BLaER1 treated with 17β-estradiol and CSF1 and Interleukin-3, amounts not matched to agents 10 nM and 100 nM (cell line): ENCODE data around the gene IQCN.
A peak's percentile ranks its signal among the peaks of the same experiment; 100 is the strongest.

ENCODE experiments used
- H3K27ac ChIP-seq, 11 experiments: shearing (Covaris generic); formaldehyde crosslinking; 2 replicates each; pipeline ENCODE4 v1.8.1; 2022
- H3K27me3 ChIP-seq, 11 experiments: shearing (Covaris generic); formaldehyde crosslinking; 2 replicates each; pipeline ENCODE4 v1.8.1; 2022
- H3K36me3 ChIP-seq, 11 experiments: shearing (Covaris generic); formaldehyde crosslinking; 2 replicates each; pipeline ENCODE4 v1.8.1; 2022
- H3K4me1 ChIP-seq, 10 experiments: shearing (Covaris generic); formaldehyde crosslinking; 2 replicates each; pipeline ENCODE4 v1.8.1; 2022
- H3K4me2 ChIP-seq, 11 experiments: shearing (Covaris generic); formaldehyde crosslinking; 2 replicates each; pipeline ENCODE4 v1.8.1; 2022
- H3K4me3 ChIP-seq, 10 experiments: shearing (Covaris generic); formaldehyde crosslinking; 2 replicates each; pipeline ENCODE4 v1.8.1; 2022
- H3K9ac ChIP-seq, 11 experiments: shearing (Covaris generic); formaldehyde crosslinking; 2 replicates each; pipeline ENCODE4 v1.8.1; 2022
- H3K9me3 ChIP-seq, 11 experiments: shearing (Covaris generic); formaldehyde crosslinking; replicated peaks in 1 of 11; 2 replicates each; pipeline ENCODE4 v1.8.1; 2022
- H4K20me1 ChIP-seq, 11 experiments: shearing (Covaris generic); formaldehyde crosslinking; 2 replicates each; pipeline ENCODE4 v1.8.1; 2022
- Cebpa-rat ChIP-seq, 11 experiments: shearing (Covaris generic); IDR thresholded peaks; 2 replicates each; pipeline ENCODE4 v1.8.1; 2022

The IQCN gene

DNA sequence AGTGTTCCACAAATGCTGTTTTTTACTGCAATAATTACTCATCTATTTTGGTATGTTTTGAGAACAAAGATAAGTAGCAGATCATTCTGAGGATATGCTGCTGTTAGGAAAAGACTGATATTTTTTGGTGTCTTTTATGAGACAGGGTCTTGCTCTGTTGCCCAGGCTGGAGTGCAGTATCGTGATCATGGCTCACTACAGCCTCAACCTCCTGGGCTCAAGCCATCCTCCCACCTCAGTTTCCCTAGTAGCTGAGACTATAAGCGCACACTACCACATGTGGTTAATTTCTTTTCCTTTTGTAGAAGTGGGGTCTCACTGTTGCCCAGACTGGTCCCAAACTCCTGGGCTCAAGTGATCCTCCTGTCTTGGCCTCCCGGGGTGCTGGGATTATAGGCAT is 39.1 kb upstream of the IQCN start:
- Histone ChIP-seq H3K4me2 (no peak overlapping the region), H3K9ac (peak overlapping the region in 4 of 11 experiments; percentile 38 to 41 (median 41); a peak in 6 of 22 replicates), H3K9me3 (no peaks in the 10 kb centered on the region), H3K27me3 (no peaks in the 10 kb centered on the region), H4K20me1 (peaks cover 0 to 13% (median 0%) of the 10 kb centered on the region in 11 experiments; a peak in 3 of 22 replicates), H3K4me3 (no peak overlapping the region), H3K4me1 (peaks cover 40 to 67% (median 48%) of the 10 kb centered on the region in 10 experiments), H3K27ac (peak overlapping the region in 7 of 11 experiments; percentile 1 to 56 (median 32); a peak in 8 of 22 replicates), H3K36me3 (peaks cover 54 to 77% (median 71%) of the 10 kb centered on the region in 11 experiments)
- TF ChIP-seq Cebpa-rat (IDR thresholded peaks at IDR 0.05) = no peak

DNA sequence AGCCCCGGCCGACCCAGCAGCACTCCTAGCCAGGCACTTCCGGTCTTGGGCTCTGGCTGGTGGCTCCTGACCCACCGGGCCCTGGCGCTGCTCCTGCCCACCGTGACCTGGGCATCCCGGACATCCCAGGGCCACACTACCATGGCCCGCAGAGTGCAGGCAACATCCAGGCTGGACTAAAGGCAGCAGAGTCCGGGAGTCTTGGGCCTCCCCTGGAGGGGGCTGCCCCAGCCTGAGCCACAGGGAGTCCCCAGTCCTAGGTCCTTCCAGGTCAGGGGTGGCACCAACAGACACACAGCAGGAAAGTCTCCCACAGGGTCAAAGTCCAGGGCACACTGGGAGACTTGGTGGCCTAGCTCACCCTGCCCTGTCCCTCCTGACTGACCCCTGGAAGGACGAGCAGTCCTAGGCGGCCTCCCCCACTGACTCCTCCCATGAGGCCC is 37.9 kb upstream of the IQCN start:
- Histone ChIP-seq H3K4me2 (no peak overlapping the region), H3K36me3 (peaks cover 54 to 88% (median 73%) of the 10 kb centered on the region in 11 experiments), H4K20me1 (peaks cover 0 to 13% (median 0%) of the 10 kb centered on the region in 11 experiments; a peak in 3 of 22 replicates), H3K27ac (peak overlapping the region in 5 of 11 experiments; percentile 31 to 56 (median 32); a peak in 11 of 22 replicates), H3K4me3 (no peak overlapping the region), H3K9ac (peak overlapping the region in 5 of 11 experiments; percentile 23 to 39 (median 33); a peak in 4 of 22 replicates), H3K4me1 (peaks cover 40 to 67% (median 48%) of the 10 kb centered on the region in 10 experiments), H3K9me3 (no peaks in the 10 kb centered on the region), H3K27me3 (no peaks in the 10 kb centered on the region)
- TF ChIP-seq Cebpa-rat (IDR thresholded peaks at IDR 0.05) = no peak

- H3K4me1 ChIP-seq = peaks cover 40 to 67% (median 48%) of the 10 kb centered on the region in 10 experiments
- TF ChIP-seq Cebpa-rat (IDR thresholded peaks at IDR 0.05) = no peak
- H3K27me3 ChIP-seq = no peaks in the 10 kb centered on the region
- no peak overlapping the region for H3K4me3 ChIP-seq
- H3K27ac ChIP-seq = peak overlapping the region in 6 of 11 experiments; percentile 7 to 56 (median 32); a peak in 10 of 22 replicates
- no peak overlapping the region for H3K4me2 ChIP-seq
- H4K20me1 ChIP-seq = peaks cover 0 to 13% (median 0%) of the 10 kb centered on the region in 11 experiments; a peak in 4 of 22 replicates
- no peaks in the 10 kb centered on the region for H3K9me3 ChIP-seq
- peak overlapping the region in 5 of 11 experiments; percentile 23 to 39 (median 33); a peak in 4 of 22 replicates for H3K9ac ChIP-seq
- peaks cover 54 to 88% (median 73%) of the 10 kb centered on the region in 11 experiments for H3K36me3 ChIP-seq
Measured at GRCh38 chr19:18311502-18312091, 37.3 kb upstream of the IQCN start.

GRCh38 chr19:18310966-18311365 is 36.7 kb upstream of the IQCN start:
- peaks cover 40 to 67% (median 48%) of the 10 kb centered on the region in 10 experiments for H3K4me1 ChIP-seq
- peaks cover 0 to 13% (median 0%) of the 10 kb centered on the region in 11 experiments; a peak in 4 of 22 replicates for H4K20me1 ChIP-seq
- peaks cover 54 to 88% (median 73%) of the 10 kb centered on the region in 11 experiments for H3K36me3 ChIP-seq
- TF ChIP-seq Cebpa-rat (IDR thresholded peaks at IDR 0.05) = no peak
- no peaks in the 10 kb centered on the region for H3K27me3 ChIP-seq
- H3K4me2 ChIP-seq = no peak overlapping the region
- peak overlapping the region in 4 of 11 experiments; percentile 7 to 48 (median 20); a peak in 5 of 22 replicates for H3K27ac ChIP-seq
- H3K4me3 ChIP-seq = no peak overlapping the region
- no peaks in the 10 kb centered on the region for H3K9me3 ChIP-seq
- 0 out of 22 replicates have a peak overlapping the region, but pooled peaks of 3 of the 11 experiments have one; percentile 5 to 33 (median 13) for H3K9ac ChIP-seq

- Histone ChIP-seq H3K27ac (peak overlapping the region in 2 of 11 experiments; percentile 28 to 48; a peak in 2 of 22 replicates), H3K27me3 (no peaks in the 10 kb centered on the region), H3K9me3 (no peaks in the 10 kb centered on the region), H3K4me3 (no peak overlapping the region), H4K20me1 (peaks cover 0 to 13% (median 0%) of the 10 kb centered on the region in 11 experiments; a peak in 4 of 22 replicates), H3K9ac (0 out of 22 replicates have a peak overlapping the region, but pooled peaks of 3 of the 11 experiments have one; percentile 5 to 33 (median 13)), H3K4me2 (0 out of 22 replicates have a peak overlapping the region, but pooled peaks of 1 of the 11 experiments have one; percentile 95), H3K4me1 (peaks cover 43 to 67% (median 48%) of the 10 kb centered on the region in 10 experiments), H3K36me3 (peaks cover 54 to 81% (median 68%) of the 10 kb centered on the region in 11 experiments)
- TF ChIP-seq Cebpa-rat (IDR thresholded peaks at IDR 0.05) = no peak
Measured at GRCh38 chr19:18310118-18310909, 36.1 kb upstream of the IQCN start.

GRCh38 chr19:18309525-18310064 is 35.3 kb upstream of the IQCN start:
- Histone ChIP-seq H3K4me1 (peaks cover 48 to 69% (median 51%) of the 10 kb centered on the region in 10 experiments), H3K4me2 (peak overlapping the region in 8 of 11 experiments; percentile 88 to 99 (median 96); a peak in 8 of 22 replicates), H3K4me3 (no peak overlapping the region), H4K20me1 (peaks cover 0 to 13% (median 0%) of the 10 kb centered on the region in 11 experiments; a peak in 4 of 22 replicates), H3K36me3 (peaks cover 53 to 74% (median 63%) of the 10 kb centered on the region in 11 experiments), H3K27me3 (no peaks in the 10 kb centered on the region), H3K27ac (peak overlapping the region in 6 of 11 experiments; percentile 40 to 98 (median 94); a peak in 6 of 22 replicates), H3K9me3 (no peaks in the 10 kb centered on the region), H3K9ac (peak overlapping the region in 4 of 11 experiments; percentile 44 to 90 (median 84); a peak in 3 of 22 replicates)
- no peak for TF ChIP-seq Cebpa-rat (IDR thresholded peaks at IDR 0.05)

DNA sequence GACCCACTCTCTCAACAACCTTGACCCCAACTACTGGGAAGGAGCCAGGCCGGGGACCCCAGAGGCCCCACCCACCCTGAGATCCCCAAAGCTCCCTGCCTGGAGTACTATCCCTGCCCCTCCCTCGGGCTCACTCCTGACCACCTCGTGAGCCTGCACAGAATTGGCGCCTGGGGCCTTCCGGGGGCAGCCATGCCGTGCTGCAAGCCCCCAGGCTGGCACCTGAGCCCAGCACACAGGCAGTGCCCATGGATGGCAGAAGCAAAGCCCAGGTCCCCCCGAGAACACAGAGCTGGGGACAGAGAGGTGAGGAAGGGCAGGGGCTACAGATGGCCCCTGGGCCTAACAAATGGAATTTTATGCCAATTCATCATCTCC is 34.7 kb upstream of the IQCN start:
- Histone ChIP-seq H3K9ac (peak overlapping the region in 7 of 11 experiments; percentile 44 to 93 (median 87); a peak in 11 of 22 replicates), H4K20me1 (peaks cover 0 to 13% (median 0%) of the 10 kb centered on the region in 11 experiments; a peak in 4 of 22 replicates), H3K36me3 (peaks cover 47 to 67% (median 57%) of the 10 kb centered on the region in 11 experiments), H3K9me3 (no peaks in the 10 kb centered on the region), H3K27ac (peak overlapping the region in 7 of 11 experiments; percentile 40 to 99 (median 95); a peak in 9 of 22 replicates), H3K27me3 (no peaks in the 10 kb centered on the region), H3K4me3 (no peak overlapping the region; a peak in 1 of 20 replicates), H3K4me2 (peak overlapping the region in 9 of 11 experiments; percentile 88 to 99 (median 95); a peak in 18 of 22 replicates), H3K4me1 (peaks cover 52 to 71% (median 56%) of the 10 kb centered on the region in 10 experiments)
- TF ChIP-seq Cebpa-rat (IDR thresholded peaks at IDR 0.05) = no peak
